Lower leg skin (tissue), 4 donors: ENCODE data around the gene SCMH1. TPM values are rescaled to one million over a fixed set of nuclear protein-coding genes. Genes with fewer than 3 reads are reported as not detected.

Source experiments
- DNase-seq, 2 donors: peaks; one replicate each; pipeline ENCODE4 v3.0.0-alpha.2; 2019; ENCODE audit warnings: low spot score in 2 of 2
- H3K4me3 ChIP-seq: fragments of 200-600 bp; sonication (generic); 2 replicates; pipeline ENCODE4 v1.5.1; 2017; ENCODE audit warnings: mild to moderate bottlenecking, low read depth; ENCODE audit not compliant: poor library complexity, severe bottlenecking
- CTCF ChIP-seq, 3 donors: fragments of 450-650 bp; IDR thresholded peaks; one replicate each; pipeline ENCODE4 v1.5.1; 2016; ENCODE audit warnings: antibody characterized with exemption in 3 of 3, mild to moderate bottlenecking in 3 of 3, moderate library complexity in 2 of 3
- POLR2A ChIP-seq, 2 donors: fragments of 450-650 bp; IDR thresholded peaks; one replicate each; pipeline ENCODE4 v1.6.1; 2016 to 2017; ENCODE audit warnings: antibody characterized with exemption in 2 of 2, mild to moderate bottlenecking in 1 of 2, moderate library complexity in 1 of 2
- WGBS, 2 donors: methylation state at CpG; one replicate each; pipeline ENCODE4 v1.1.5; 2018; 5-methylcytosine and 5-hydroxymethylcytosine counted together
- intact Hi-C: fragments of 100-400 bp; cut with DNase I; formaldehyde crosslinking; loops from one replicate; pipeline ENCODE4 v1.15.0; 2023; ENCODE audit warnings: low total_unique reads
- total RNA-seq, 4 donors: library from RNA; depleted of rRNA; stranded (reverse); fragments of >200 nt; gene quantifications; one replicate each; pipeline ENCODE4 v1.1.0, GENCODE V29; 2016

The SCMH1 gene
- total RNA-seq, 4 donors from 2014 or later = 8.9 to 30.9 (median 21.8) TPM

- intact Hi-C loops = no loop called here
- DNase-seq = no peak
- H3K4me3 ChIP-seq = no peak overlapping the region
- 59 to 73% methylated on average over 12 of the region's 12 CpGs for WGBS, 2 donors
- TF ChIP-seq POLR2A (IDR thresholded peaks at IDR 0.05) (no peak), CTCF (IDR thresholded peaks at IDR 0.05) (no peak)
Observed at GRCh38 chr1:41277371-41277975, 35.4 kb upstream of the SCMH1 start.

DNA sequence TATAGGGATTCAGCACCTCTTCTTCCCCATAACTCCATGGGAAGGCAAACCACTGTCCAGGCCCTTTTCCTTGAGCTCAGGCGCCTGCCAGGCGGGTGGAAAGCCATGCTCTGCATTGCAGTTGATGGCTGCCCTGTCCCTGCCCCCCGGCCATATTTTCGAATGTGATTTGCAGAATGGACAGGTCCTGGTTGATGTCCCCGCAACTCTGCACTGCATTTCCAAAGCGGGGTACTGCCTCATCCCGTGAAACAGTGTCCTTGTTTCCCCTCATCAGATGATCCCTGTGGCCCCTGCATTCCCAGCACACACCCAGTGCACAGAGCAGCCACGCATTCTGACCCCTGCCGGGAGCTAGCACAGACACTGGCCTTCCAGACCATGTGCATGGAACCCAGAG lies 33.7 kb upstream of the SCMH1 start:
- no peak overlapping the region for H3K4me3 ChIP-seq
- DNase-seq = no peak
- TF ChIP-seq CTCF (IDR thresholded peaks at IDR 0.05) (no peak), POLR2A (IDR thresholded peaks at IDR 0.05) (no peak)
- whole genome bisulfite sequencing, 2 donors = 93 to 95% methylated on average over 9 of the region's 9 CpGs
- intact Hi-C loops = no loop called here

DNA sequence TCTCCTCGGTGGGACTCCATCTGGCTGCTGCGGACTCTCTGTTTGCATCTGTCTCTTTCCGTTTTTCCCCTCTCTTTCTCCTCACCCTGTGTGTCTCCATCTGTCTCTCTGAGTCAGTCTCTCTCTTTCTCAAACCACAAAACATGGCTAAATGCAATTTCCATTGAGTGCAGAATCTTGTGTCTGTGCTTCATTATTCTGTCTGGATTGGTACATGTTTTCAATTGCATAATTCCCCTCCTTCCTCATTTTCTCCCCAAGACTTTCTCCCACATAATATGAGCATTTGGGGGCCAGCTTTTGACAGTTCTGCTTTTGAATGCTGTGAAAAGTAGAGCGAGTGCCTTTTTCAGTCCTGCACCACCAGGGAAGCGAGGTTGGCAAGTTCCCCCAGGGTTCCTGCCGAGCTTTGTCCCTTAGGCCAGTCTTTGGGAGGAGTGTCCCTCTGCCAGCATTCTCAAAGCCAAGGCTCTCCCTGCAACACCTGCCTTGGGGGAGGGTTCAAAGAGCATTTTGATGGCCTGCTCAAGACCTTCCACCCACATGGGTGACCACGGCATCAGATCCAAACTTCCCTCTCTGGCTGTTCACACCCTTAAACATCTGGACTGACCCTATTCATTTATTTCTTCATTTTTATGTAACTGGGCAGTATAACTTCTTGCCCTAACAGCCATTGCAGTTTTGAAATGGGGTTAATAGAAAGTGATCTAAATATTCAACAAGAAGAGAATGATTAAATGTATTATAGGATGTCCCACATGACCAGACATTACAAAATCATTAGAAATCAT lies 32.8 kb upstream of the SCMH1 start:
- no peak for DNase-seq
- H3K4me3 ChIP-seq = no peak overlapping the region
- WGBS, 2 donors = 53 to 63% methylated on average over 7 of the region's 7 CpGs
- intact Hi-C loops = no loop called here
- no peak for TF ChIP-seq CTCF (IDR thresholded peaks at IDR 0.05)
- no peak for TF ChIP-seq POLR2A (IDR thresholded peaks at IDR 0.05)

DNA sequence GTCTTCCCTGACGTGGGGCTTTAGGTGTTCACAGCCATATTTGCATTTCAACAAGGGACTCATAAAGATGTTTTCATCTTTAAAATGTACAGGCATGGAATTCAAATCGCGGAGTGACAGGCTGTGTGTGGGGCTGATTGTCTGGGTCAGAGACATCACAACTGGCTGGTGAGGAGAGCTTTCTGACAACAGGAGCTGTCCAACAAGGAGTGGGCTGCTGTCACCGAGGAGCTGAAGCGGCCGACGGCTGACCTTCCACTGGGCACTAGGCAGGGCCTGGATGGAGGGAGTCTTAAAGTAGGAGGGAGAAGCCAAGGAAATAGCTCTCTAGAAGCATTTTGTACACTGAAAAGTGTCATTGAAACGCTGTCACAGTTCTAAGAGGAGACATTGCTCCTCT lies 30.5 kb upstream of the SCMH1 start:
- no peak overlapping the region for H3K4me3 ChIP-seq
- intact Hi-C loops = no loop called here
- no peak for DNase-seq
- WGBS, 2 donors = 82 to 89% methylated on average over 8 of the region's 8 CpGs
- TF ChIP-seq CTCF (IDR thresholded peaks at IDR 0.05) (no peak), POLR2A (IDR thresholded peaks at IDR 0.05) (no peak)

DNA sequence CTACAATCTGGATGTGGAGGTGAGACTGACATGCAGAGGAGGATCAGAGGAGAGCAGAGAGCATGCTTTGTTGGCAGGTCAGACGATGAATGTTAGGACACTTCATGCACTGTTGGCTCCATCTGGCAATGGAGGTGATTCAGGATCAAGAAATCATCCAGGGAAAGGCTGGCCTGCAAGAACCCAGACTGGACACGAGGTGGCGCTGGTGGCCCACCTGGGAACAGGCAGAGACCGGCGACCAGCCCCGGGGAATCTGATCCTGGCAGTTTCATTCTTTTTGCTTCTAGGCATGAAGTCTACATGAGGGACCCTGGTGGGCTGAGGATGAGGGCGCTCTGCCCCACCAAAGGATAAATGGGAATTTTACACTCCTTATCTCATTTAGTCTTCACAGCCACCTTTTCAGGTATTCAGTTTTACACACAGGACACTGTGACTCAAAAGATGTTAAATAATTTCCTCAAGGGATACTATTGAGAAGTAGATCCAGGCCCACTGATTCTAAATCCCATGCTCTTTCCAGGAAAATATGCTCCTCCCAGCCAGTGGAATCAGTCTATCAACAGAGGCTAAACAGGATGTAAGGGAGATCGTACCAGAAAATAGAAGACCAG lies 26.2 kb upstream of the SCMH1 start:
- peak; percentile 72 to 95 for DNase-seq
- intact Hi-C loops = loop anchor here (2.0 to 5.0 kb wide), 2 partner anchors 149 to 167 kb away; no protein-coding TSS in a partner anchor
- 11 to 12% methylated on average over 8 of the region's 8 CpGs for WGBS, 2 donors
- TF ChIP-seq CTCF (IDR thresholded peaks at IDR 0.05) (peak in 1 of 3 donors; percentile 97), POLR2A (IDR thresholded peaks at IDR 0.05) (no peak)
- H3K4me3 ChIP-seq = no peak overlapping the region
